IPS-18a (cell line): Measurements from ENCODE around the gene HOMEZ.
A peak's percentile ranks its signal among the peaks of the same experiment; 100 is the strongest.
"Not testable (repeated sequence)": the region's sequence is repeated elsewhere in the genome, so short reads cannot be mapped to it uniquely, and the experiment has no call there.

ENCODE experiments used
- H3K27ac ChIP-seq: one replicate; pipeline ENCODE4 v1.5.1; 2013; ENCODE audit warnings: low read length
- H3K27me3 ChIP-seq: one replicate; pipeline ENCODE4 v1.6.1; 2013; ENCODE audit warnings: mild to moderate bottlenecking, low read length; ENCODE audit not compliant: control insufficient read depth, insufficient read depth
- H3K36me3 ChIP-seq: one replicate; pipeline ENCODE4 v1.6.1; 2013; ENCODE audit warnings: low read depth, low read length; ENCODE audit not compliant: control insufficient read depth
- H3K4me1 ChIP-seq: one replicate; pipeline ENCODE4 v1.6.1; 2013; ENCODE audit warnings: low read depth, low read length; ENCODE audit not compliant: control insufficient read depth
- H3K4me3 ChIP-seq: one replicate; pipeline ENCODE4 v1.5.1; 2013; ENCODE audit warnings: low read length
- H3K9ac ChIP-seq: one replicate; pipeline ENCODE4 v1.6.1; 2013; ENCODE audit warnings: mild to moderate bottlenecking, low read length, moderate library complexity
- H3K9me3 ChIP-seq: one replicate; pipeline ENCODE4 v1.6.1; 2013; ENCODE audit warnings: low read depth, low read length; ENCODE audit not compliant: control insufficient read depth

Gene HOMEZ, protein sequence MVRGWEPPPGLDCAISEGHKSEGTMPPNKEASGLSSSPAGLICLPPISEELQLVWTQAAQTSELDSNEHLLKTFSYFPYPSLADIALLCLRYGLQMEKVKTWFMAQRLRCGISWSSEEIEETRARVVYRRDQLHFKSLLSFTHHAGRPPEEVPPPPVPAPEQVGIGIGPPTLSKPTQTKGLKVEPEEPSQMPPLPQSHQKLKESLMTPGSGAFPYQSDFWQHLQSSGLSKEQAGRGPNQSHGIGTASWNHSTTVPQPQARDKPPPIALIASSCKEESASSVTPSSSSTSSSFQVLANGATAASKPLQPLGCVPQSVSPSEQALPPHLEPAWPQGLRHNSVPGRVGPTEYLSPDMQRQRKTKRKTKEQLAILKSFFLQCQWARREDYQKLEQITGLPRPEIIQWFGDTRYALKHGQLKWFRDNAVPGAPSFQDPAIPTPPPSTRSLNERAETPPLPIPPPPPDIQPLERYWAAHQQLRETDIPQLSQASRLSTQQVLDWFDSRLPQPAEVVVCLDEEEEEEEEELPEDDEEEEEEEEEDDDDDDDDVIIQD

DNA sequence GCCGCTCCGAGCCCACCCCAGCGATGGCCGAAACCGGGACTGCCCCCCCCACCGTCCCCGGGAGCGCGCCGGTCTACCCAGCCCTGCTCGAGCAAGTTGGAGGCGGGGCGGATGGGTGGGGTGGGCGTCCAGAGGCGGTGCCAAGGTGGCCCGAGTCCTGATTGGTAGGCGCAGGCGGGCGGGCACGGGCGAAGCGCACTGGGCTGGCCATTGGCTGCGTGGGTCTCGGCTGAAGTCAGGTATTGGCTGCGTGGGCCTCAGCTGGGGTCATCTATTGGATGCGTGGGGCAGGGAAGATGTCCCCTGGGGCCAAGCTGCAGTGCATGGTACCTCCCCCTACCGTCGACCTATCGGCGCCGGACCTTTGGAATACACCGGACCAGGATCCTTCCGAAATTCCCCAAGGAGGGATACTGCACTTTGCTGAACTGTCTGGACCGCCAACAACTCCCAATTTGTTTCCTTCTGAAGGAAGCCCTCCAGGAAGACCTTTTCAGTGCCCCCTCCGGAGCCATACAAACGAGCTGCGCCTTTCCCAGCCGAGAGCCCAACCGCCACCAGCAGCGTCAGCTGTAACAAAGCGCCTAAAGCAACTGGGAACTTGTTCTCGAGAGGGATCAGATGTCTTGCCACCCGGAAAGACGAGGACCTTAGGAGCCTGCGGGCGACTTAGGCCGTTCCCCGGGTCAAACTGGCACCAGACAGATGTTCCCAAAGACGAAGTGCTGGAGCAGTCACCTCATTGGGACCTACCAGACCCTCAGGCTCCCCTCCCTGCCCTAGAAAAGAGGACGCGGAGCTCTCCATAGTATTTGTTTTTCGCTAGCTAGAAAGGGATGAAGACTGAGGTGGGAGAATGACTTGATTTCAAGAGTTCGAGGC lies at the start of gene HOMEZ:
TSS of gene HOMEZ (minus strand) at position 113 of the 882 bp plus-strand sequence. CDS start 180 bp downstream, outside the sequence.
- Histone ChIP-seq H3K27me3 (peaks cover 37% of the 10 kb centered on the region), H3K27ac (peak within 1 kb of the TSS; percentile 67), H3K9ac (peak within 1 kb of the TSS; percentile 78), H3K4me3 (peak within 1 kb of the TSS; percentile 93), H3K4me1 (peaks cover 5% of the 10 kb centered on the region), H3K36me3 (no peaks in the 10 kb centered on the region), H3K9me3 (no peaks in the 10 kb centered on the region)

GRCh38 chr14:23335623-23336022 lies 49.7 kb upstream of the HOMEZ start:
- H3K4me1 ChIP-seq: no peaks in the 10 kb centered on the region
- H3K27me3 ChIP-seq: no peaks in the 10 kb centered on the region
- H3K9me3 ChIP-seq: peaks cover 9% of the 10 kb centered on the region
- no peak overlapping the region for H3K27ac ChIP-seq
- H3K36me3 ChIP-seq: no peaks in the 10 kb centered on the region
- no peak overlapping the region for H3K9ac ChIP-seq
- H3K4me3 ChIP-seq: no peak overlapping the region

GRCh38 chr14:23327947-23328744 lies 42.2 kb upstream of the HOMEZ start:
- H3K9ac ChIP-seq: no peak overlapping the region
- no peak overlapping the region for H3K27ac ChIP-seq
- H3K9me3 ChIP-seq: no peaks in the 10 kb centered on the region
- H3K4me3 ChIP-seq: no peak overlapping the region
- H3K36me3 ChIP-seq: peaks cover 31% of the 10 kb centered on the region
- peaks cover 6% of the 10 kb centered on the region for H3K4me1 ChIP-seq
- no peaks in the 10 kb centered on the region for H3K27me3 ChIP-seq

GRCh38 chr14:23326491-23327332 lies 40.8 kb upstream of the HOMEZ start:
- H3K9ac ChIP-seq: no peak overlapping the region
- H3K27me3 ChIP-seq: no peaks in the 10 kb centered on the region
- H3K9me3 ChIP-seq: no peaks in the 10 kb centered on the region
- H3K4me3 ChIP-seq: no peak overlapping the region
- peaks cover 36% of the 10 kb centered on the region for H3K36me3 ChIP-seq
- H3K27ac ChIP-seq: no peak overlapping the region
- H3K4me1 ChIP-seq: peaks cover 13% of the 10 kb centered on the region

DNA sequence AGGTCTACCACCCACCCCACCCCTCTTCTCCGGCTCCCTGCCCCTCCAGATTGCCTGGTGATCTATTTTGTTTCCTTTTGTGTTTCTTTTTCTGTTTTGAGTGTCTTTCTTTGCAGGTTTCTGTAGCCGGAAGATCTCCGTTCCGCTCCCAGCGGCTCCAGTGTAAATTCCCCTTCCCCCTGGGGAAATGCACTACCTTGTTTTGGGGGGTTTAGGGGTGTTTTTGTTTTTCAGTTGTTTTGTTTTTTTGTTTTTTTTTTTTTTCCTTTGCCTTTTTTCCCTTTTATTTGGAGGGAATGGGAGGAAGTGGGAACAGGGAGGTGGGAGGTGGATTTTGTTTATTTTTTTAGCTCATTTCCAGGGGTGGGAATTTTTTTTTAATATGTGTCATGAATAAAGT lies 39.8 kb upstream of the HOMEZ start:
- not testable (repeated sequence) for H3K27me3 ChIP-seq, H3K9me3 ChIP-seq, H3K4me3 ChIP-seq, H3K9ac ChIP-seq, H3K27ac ChIP-seq
- peaks cover 36% of the 10 kb centered on the region for H3K36me3 ChIP-seq
- peaks cover 13% of the 10 kb centered on the region for H3K4me1 ChIP-seq

- Histone ChIP-seq H3K9ac (no peak overlapping the region), H3K27ac (no peak overlapping the region), H3K36me3 (peaks cover 36% of the 10 kb centered on the region), H3K9me3 (no peaks in the 10 kb centered on the region), H3K27me3 (no peaks in the 10 kb centered on the region), H3K4me1 (peaks cover 19% of the 10 kb centered on the region), H3K4me3 (no peak overlapping the region)
Observed at GRCh38 chr14:23324993-23325392, 39.1 kb upstream of the HOMEZ start.

DNA sequence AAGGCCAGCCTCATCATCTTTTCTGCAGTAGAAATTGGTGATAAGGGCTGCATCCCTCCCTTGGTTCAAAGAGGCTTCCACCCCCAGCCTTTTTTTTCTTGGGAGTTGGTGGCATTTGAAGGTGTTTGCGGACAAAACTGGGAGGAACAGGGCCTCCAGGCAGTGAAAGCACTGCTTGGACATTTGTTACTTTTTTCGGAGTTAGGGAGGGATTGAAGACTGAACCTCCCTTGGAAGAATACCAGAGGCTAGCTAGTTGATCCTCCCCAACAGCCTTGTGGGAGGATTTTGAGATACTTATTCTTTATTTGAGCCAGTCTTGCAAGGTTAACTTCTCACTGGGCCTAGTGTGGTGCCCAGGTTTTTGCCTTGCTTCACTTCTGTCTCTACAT lies 38.5 kb upstream of the HOMEZ start:
- H3K27ac ChIP-seq: no peak overlapping the region
- H3K27me3 ChIP-seq: no peaks in the 10 kb centered on the region
- H3K9me3 ChIP-seq: no peaks in the 10 kb centered on the region
- H3K36me3 ChIP-seq: peaks cover 36% of the 10 kb centered on the region
- no peak overlapping the region for H3K9ac ChIP-seq
- H3K4me3 ChIP-seq: no peak overlapping the region
- peaks cover 22% of the 10 kb centered on the region for H3K4me1 ChIP-seq

- no peak overlapping the region for H3K4me3 ChIP-seq
Observed at GRCh38 chr14:23323838-23324454, 38.0 kb upstream of the HOMEZ start.

DNA sequence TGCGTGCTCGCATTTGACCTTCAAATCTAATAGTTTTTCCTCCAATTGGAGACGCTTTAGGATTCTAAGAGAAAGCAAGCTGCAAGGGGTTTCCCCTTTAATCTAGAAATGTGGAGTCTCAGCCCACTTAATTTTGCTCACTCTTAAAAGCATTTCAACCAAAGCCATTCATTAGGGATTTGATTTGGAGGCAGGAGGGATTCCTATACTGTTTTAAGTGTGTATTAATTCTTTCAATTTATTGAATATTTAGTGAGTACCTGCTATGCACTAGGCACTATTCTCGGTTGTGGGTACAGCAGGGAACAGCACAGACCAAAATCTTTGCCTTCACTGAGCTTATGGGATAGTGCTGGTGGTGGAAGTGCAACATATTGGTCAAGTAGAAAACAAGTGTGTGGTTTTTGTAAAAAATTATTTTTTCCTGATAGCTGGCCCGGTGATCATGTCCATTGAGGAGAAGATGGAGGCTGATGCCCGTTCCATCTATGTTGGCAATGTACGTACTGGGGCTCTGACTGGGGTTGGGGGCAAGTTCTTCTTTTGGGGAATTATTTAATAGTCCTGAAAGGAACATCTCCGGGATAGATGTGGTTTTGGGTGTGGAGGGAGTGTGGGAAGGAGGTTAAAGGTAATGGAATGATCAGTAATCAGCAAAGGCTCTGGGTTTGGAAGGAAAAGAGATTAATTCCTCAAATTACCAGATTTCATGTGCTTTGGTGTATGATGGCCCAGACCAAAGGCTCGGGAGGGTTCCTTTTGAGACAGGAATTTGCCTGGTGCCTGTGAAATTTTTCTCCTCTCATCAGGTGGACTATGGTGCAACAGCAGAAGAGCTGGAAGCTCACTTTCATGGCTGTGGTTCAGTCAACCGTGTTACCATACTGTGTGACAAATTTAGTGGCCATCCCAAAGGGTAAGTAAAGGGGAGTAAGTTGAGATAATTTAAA lies 36.9 kb upstream of the HOMEZ start:
- Histone ChIP-seq H3K9ac (peak overlapping the region; percentile 94), H3K4me1 (peaks cover 22% of the 10 kb centered on the region), H3K27me3 (no peaks in the 10 kb centered on the region), H3K36me3 (peaks cover 36% of the 10 kb centered on the region), H3K9me3 (no peaks in the 10 kb centered on the region), H3K27ac (peak overlapping the region; percentile 85), H3K4me3 (peak overlapping the region; percentile 87)

More at GRCh38 chr14:23323838-23324454, 38.0 kb upstream of the HOMEZ start:
- no peaks in the 10 kb centered on the region for H3K27me3 ChIP-seq
- no peak overlapping the region for H3K9ac ChIP-seq
- peaks cover 36% of the 10 kb centered on the region for H3K36me3 ChIP-seq
- peaks cover 22% of the 10 kb centered on the region for H3K4me1 ChIP-seq
- no peaks in the 10 kb centered on the region for H3K9me3 ChIP-seq
- H3K27ac ChIP-seq: no peak overlapping the region
